Liver (tissue), 9 donors: Measurements from ENCODE around the gene KDM2A. TPM values are rescaled to one million over a fixed set of nuclear protein-coding genes. Genes with fewer than 3 reads are reported as not detected.

Experiments used
- DNase-seq: peaks from one replicate; pipeline ENCODE4 v3.0.0-alpha.2; 2017; ENCODE audit warnings: low spot score
- H3K27ac ChIP-seq, 2 donors: one replicate each; pipeline ENCODE4 v1.7.0; 2013; ENCODE audit warnings: inconsistent platforms in 2 of 2, low read length in 2 of 2, control low read depth in 1 of 2, low read depth in 1 of 2, mild to moderate bottlenecking in 1 of 2
- H3K27me3 ChIP-seq, 4 donors: one replicate each; pipeline versions ENCODE4 v1.6.1 to v1.7.0; 2013; ENCODE audit warnings: low read length in 3 of 4, inconsistent platforms in 1 of 4, mild to moderate bottlenecking in 1 of 4, moderate library complexity in 1 of 4; ENCODE audit not compliant: control insufficient read depth in 4 of 4, insufficient read depth in 4 of 4
- H3K36me3 ChIP-seq, 4 donors: one replicate each; pipeline versions ENCODE4 v1.6.1 to v1.7.0; 2013; ENCODE audit warnings: low read length in 3 of 4, mild to moderate bottlenecking in 3 of 4, low read depth in 1 of 4, moderate library complexity in 1 of 4; ENCODE audit not compliant: control insufficient read depth in 4 of 4, insufficient read depth in 3 of 4
- H3K4me1 ChIP-seq, 4 donors: one replicate each; pipeline versions ENCODE4 v1.6.1 to v1.7.0; 2013; ENCODE audit warnings: low read length in 3 of 4, mild to moderate bottlenecking in 3 of 4, moderate library complexity in 1 of 4; ENCODE audit not compliant: control insufficient read depth in 4 of 4, insufficient read depth in 4 of 4
- H3K4me3 ChIP-seq, 3 donors: one replicate each; pipeline versions ENCODE4 v1.6.1 to v1.7.0; 2013; ENCODE audit warnings: low read length in 3 of 3, control low read depth in 1 of 3, low read depth in 1 of 3, mild to moderate bottlenecking in 1 of 3
- H3K9ac ChIP-seq, 2 donors: one replicate each; pipeline ENCODE4 v1.7.0; 2013; ENCODE audit warnings: low read length in 2 of 2, mild to moderate bottlenecking in 2 of 2, moderate library complexity in 2 of 2, control low read depth in 1 of 2, low read depth in 1 of 2
- H3K9me3 ChIP-seq, 4 donors: one replicate each; pipeline versions ENCODE4 v1.6.1 to v1.7.0; 2013; ENCODE audit warnings: low read length in 3 of 4; ENCODE audit not compliant: control insufficient read depth in 4 of 4
- EGR1 ChIP-seq, 2 donors: IDR thresholded peaks; 2 replicates each; pipeline ENCODE4 v1.6.1; 2016 to 2018; ENCODE audit warnings: antibody characterized with exemption in 2 of 2, low read depth in 2 of 2
- FOXA1 ChIP-seq: IDR thresholded peaks from 2 replicates; pipeline ENCODE4 v1.6.1; 2016; ENCODE audit warnings: antibody characterized with exemption
- GABPA ChIP-seq, 2 donors: IDR thresholded peaks in 1 of 2; conservative IDR thresholded peaks in 1 of 2; 2 replicates each; pipeline ENCODE4 v1.6.1; 2016; ENCODE audit warnings: antibody characterized with exemption in 2 of 2, mild to moderate bottlenecking in 1 of 2, moderate library complexity in 1 of 2
- HNF4A ChIP-seq, 2 donors: conservative IDR thresholded peaks; 2 replicates each; pipeline ENCODE4 v1.6.1; 2016; ENCODE audit warnings: antibody characterized with exemption in 2 of 2, mild to moderate bottlenecking in 2 of 2
- MAX ChIP-seq: IDR thresholded peaks from 2 replicates; pipeline ENCODE4 v1.6.1; 2016; ENCODE audit warnings: antibody characterized with exemption
- RXRA ChIP-seq, 2 donors: IDR thresholded peaks; 2 replicates each; pipeline ENCODE4 v1.6.1; 2017 to 2018; ENCODE audit warnings: antibody characterized with exemption in 2 of 2, mild to moderate bottlenecking in 1 of 2
- YY1 ChIP-seq: IDR thresholded peaks from 2 replicates; pipeline ENCODE4 v1.6.1; 2016; ENCODE audit warnings: antibody characterized with exemption, mild to moderate bottlenecking
- WGBS: extraction: QIAGEN DNeasy Blood & Tissue Kit; methylation state at CpG from one replicate; pipeline ENCODE4 v1.1.7; 2013; 5-methylcytosine and 5-hydroxymethylcytosine counted together
- polyA plus RNA-seq, 2 donors: library from polyadenylated mRNA; stranded (reverse) in 1 of 2; unstranded in 1 of 2; fragments of 200-250 nt in 1 of 2; fragments of >200 nt in 1 of 2; fragmentation: Nextera tagmentation in 1 of 2; extraction: Ambion mirVana in 1 of 2; gene quantifications; one replicate each; pipeline versions ENCODE4 v1.2.1 to v1.2.3, GENCODE V29; 2013 to 2015
- total RNA-seq, 2 donors: library from RNA; depleted of rRNA; stranded (reverse); fragments of >200 nt; gene quantifications; one replicate each; pipeline ENCODE4 v1.2.3, GENCODE V29; 2014
- TF ChIP-seq, protein P1 (sequence below): fragments of 150-350 bp; IDR thresholded peaks from 2 replicates; pipeline ENCODE4 v1.5.1; 2017; ENCODE audit warnings: improper control_type of control experiment, low read depth, low read length; ENCODE audit not compliant: missing input control
- TF ChIP-seq, protein P2 (sequence below): IDR thresholded peaks from 2 replicates; pipeline ENCODE4 v1.6.1; 2016; ENCODE audit warnings: antibody characterized with exemption
- TF ChIP-seq, protein P3 (sequence below): IDR thresholded peaks from 2 replicates; pipeline ENCODE4 v1.6.1; 2016; ENCODE audit warnings: antibody characterized with exemption, mild to moderate bottlenecking
- donor health status: healthy.
- donor health status: healthy.
- donor health status: healthy.
- donor health status: healthy.
- donor health status: healthy.

The KDM2A gene
- total and polyA plus RNA-seq, 4 donors: 8.3 to 44.9 (median 22.4) TPM

DNA sequence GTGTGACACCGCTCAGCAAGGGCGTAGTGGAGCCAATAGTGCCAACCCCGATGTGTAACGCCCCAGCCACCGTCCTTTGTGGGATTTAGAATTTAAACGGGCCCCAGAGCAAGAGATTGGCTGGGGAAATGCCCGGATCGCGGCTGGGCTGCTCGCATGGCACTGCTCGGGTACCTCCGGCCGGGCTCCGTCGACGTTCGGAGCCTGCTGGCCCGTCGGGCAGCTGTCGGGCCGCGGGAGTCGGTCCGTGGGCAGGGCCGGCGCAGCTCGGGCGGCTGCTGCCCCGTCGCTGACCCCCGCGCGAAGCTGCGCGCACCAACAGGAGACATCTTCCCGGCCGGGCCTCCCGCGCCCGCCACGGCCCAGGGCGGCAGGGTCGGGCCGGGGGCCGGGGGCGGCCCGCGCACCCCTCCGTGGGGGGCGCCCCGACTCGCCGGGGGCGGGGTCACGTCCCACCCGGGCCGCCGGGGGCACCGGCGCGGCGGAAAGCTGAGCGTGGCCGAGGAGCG, 1.3 kb upstream of the KDM2A start:
- 5% methylated on average over 65 of the region's 65 CpGs for WGBS
- no peaks in the 10 kb centered on the region for H3K27me3 ChIP-seq
- peak overlapping the region; percentile 76 to 96 for H3K27ac ChIP-seq
- H3K9ac ChIP-seq: peak overlapping the region; percentile 48 to 68
- TF ChIP-seq YY1 (no peak), GABPA (IDR thresholded peaks at IDR 0.05 in 1 of 2, conservative IDR thresholded peaks at IDR 0.05 in 1 of 2) (no peak), HNF4A (conservative IDR thresholded peaks at IDR 0.05) (no peak), RXRA (IDR thresholded peaks at IDR 0.05) (no peak), MAX (no peak), FOXA1 (no peak), EGR1 (IDR thresholded peaks at IDR 0.05; ENCODE audit: low read depth in 2 of 2) (no peak)
- TF ChIP-seq, protein P1, sequence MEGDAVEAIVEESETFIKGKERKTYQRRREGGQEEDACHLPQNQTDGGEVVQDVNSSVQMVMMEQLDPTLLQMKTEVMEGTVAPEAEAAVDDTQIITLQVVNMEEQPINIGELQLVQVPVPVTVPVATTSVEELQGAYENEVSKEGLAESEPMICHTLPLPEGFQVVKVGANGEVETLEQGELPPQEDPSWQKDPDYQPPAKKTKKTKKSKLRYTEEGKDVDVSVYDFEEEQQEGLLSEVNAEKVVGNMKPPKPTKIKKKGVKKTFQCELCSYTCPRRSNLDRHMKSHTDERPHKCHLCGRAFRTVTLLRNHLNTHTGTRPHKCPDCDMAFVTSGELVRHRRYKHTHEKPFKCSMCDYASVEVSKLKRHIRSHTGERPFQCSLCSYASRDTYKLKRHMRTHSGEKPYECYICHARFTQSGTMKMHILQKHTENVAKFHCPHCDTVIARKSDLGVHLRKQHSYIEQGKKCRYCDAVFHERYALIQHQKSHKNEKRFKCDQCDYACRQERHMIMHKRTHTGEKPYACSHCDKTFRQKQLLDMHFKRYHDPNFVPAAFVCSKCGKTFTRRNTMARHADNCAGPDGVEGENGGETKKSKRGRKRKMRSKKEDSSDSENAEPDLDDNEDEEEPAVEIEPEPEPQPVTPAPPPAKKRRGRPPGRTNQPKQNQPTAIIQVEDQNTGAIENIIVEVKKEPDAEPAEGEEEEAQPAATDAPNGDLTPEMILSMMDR: no peak
- peaks cover 0 to 25% (median 15%) of the 10 kb centered on the region in 4 donors for H3K4me1 ChIP-seq
- DNase-seq: peak; percentile 46
- peak overlapping the region in 2 of 3 donors; percentile 23 to 87 for H3K4me3 ChIP-seq
- H3K9me3 ChIP-seq: no peaks in the 10 kb centered on the region
- no peaks in the 10 kb centered on the region for H3K36me3 ChIP-seq

GRCh38 chr11:67118181-67118766, 789 bp upstream of the KDM2A start:
- DNase-seq: peak; percentile 59
- H3K4me1 ChIP-seq: peaks cover 0 to 25% (median 15%) of the 10 kb centered on the region in 4 donors
- H3K4me3 ChIP-seq: peak overlapping the region; percentile 23 to 87 (median 38)
- under 1% methylated on average over 59 of the region's 59 CpGs for WGBS
- peak overlapping the region in 1 of 2 donors; percentile 68 for H3K9ac ChIP-seq
- peak overlapping the region; percentile 76 to 96 for H3K27ac ChIP-seq
- TF ChIP-seq, protein P2, sequence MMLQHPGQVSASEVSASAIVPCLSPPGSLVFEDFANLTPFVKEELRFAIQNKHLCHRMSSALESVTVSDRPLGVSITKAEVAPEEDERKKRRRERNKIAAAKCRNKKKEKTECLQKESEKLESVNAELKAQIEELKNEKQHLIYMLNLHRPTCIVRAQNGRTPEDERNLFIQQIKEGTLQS: no peak
- TF ChIP-seq, protein P3, sequence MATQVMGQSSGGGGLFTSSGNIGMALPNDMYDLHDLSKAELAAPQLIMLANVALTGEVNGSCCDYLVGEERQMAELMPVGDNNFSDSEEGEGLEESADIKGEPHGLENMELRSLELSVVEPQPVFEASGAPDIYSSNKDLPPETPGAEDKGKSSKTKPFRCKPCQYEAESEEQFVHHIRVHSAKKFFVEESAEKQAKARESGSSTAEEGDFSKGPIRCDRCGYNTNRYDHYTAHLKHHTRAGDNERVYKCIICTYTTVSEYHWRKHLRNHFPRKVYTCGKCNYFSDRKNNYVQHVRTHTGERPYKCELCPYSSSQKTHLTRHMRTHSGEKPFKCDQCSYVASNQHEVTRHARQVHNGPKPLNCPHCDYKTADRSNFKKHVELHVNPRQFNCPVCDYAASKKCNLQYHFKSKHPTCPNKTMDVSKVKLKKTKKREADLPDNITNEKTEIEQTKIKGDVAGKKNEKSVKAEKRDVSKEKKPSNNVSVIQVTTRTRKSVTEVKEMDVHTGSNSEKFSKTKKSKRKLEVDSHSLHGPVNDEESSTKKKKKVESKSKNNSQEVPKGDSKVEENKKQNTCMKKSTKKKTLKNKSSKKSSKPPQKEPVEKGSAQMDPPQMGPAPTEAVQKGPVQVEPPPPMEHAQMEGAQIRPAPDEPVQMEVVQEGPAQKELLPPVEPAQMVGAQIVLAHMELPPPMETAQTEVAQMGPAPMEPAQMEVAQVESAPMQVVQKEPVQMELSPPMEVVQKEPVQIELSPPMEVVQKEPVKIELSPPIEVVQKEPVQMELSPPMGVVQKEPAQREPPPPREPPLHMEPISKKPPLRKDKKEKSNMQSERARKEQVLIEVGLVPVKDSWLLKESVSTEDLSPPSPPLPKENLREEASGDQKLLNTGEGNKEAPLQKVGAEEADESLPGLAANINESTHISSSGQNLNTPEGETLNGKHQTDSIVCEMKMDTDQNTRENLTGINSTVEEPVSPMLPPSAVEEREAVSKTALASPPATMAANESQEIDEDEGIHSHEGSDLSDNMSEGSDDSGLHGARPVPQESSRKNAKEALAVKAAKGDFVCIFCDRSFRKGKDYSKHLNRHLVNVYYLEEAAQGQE: no peak
- no peak for TF ChIP-seq MAX
- no peak for TF ChIP-seq FOXA1
- H3K36me3 ChIP-seq: no peaks in the 10 kb centered on the region
- H3K27me3 ChIP-seq: no peaks in the 10 kb centered on the region
- no peaks in the 10 kb centered on the region for H3K9me3 ChIP-seq
